Activated CD8-positive, alpha-beta memory T cell treated with anti-CD3 and anti-CD28 coated beads, Interleukin-2, amount 10 ng/mL, durations not matched to agents 7 days and 5 days (primary cell): ENCODE measurements around the gene RIMS1. TPM values are rescaled to one million over a fixed set of nuclear protein-coding genes. Genes with fewer than 3 reads are reported as not detected.
A peak's percentile ranks its signal among the peaks of the same experiment; 100 is the strongest.

Source experiments
- ATAC-seq: fragments of 150-1000 bp; cut with Tn5 transposase; one replicate; pipeline ENCODE4 v1.10.0; 2021; ENCODE audit warnings: moderate library complexity
- CTCF ChIA-PET: fragments of 350-600 bp; sonication (Branson Sonifier 250); formaldehyde crosslinking; loops from one replicate; lab custom pipeline; 2021; ENCODE audit warnings: antibody characterized with exemption; lab: Charles Lee
- DNase-seq: peaks from one replicate; pipeline ENCODE4 v3.0.0-alpha.2; 2020
- H3K27ac Mint-ChIP-seq: one replicate; pipeline ENCODE4 v1.8.0; 2021; ENCODE audit warnings: mild to moderate bottlenecking, mixed read lengths
- H3K27me3 Mint-ChIP-seq: one replicate; pipeline ENCODE4 v1.8.0; 2021; ENCODE audit warnings: mixed read lengths
- H3K36me3 Mint-ChIP-seq: one replicate; pipeline ENCODE4 v1.8.0; 2021; ENCODE audit warnings: mild to moderate bottlenecking, mixed read lengths
- H3K4me1 Mint-ChIP-seq: one replicate; pipeline ENCODE4 v1.8.0; 2021; ENCODE audit warnings: mixed read lengths
- H3K4me3 Mint-ChIP-seq: one replicate; pipeline ENCODE4 v1.8.0; 2021; ENCODE audit warnings: mild to moderate bottlenecking, moderate library complexity, mixed read lengths
- H3K9me3 Mint-ChIP-seq: one replicate; pipeline ENCODE4 v1.8.0; 2022; ENCODE audit warnings: low read depth, mixed read lengths
- total RNA-seq, 2 experiments: library from RNA; stranded (reverse); gene quantifications; one replicate each; pipeline ENCODE4 v1.2.3, GENCODE V29; 2021

RIMS1 gene
- total RNA-seq, 2 experiments from 2014 or later = not detected

- peak overlapping the region; percentile 60 for H3K27ac Mint-ChIP-seq
- peaks cover 30% of the 10 kb centered on the region for H3K27me3 Mint-ChIP-seq
- CTCF ChIA-PET = no interaction called here
- peaks cover 2% of the 10 kb centered on the region for H3K9me3 Mint-ChIP-seq
- no peak for ATAC-seq
- DNase-seq = no peak
- no peaks in the 10 kb centered on the region for H3K4me1 Mint-ChIP-seq
- no peak overlapping the region for H3K4me3 Mint-ChIP-seq
- H3K36me3 Mint-ChIP-seq = no peaks in the 10 kb centered on the region
Observed at GRCh38 chr6:72182337-72183246, 296.2 kb downstream of the RIMS1 start.

GRCh38 chr6:72203983-72204382 lies 317.6 kb downstream of the RIMS1 start:
- Mint-ChIP-seq H3K27ac (no peak overlapping the region), H3K9me3 (no peaks in the 10 kb centered on the region), H3K4me1 (no peaks in the 10 kb centered on the region), H3K36me3 (no peaks in the 10 kb centered on the region), H3K4me3 (no peak overlapping the region), H3K27me3 (no peaks in the 10 kb centered on the region)
- CTCF ChIA-PET = no interaction called here
- no peak for DNase-seq
- no peak for ATAC-seq

- H3K36me3 Mint-ChIP-seq = no peaks in the 10 kb centered on the region
- no peaks in the 10 kb centered on the region for H3K27me3 Mint-ChIP-seq
- CTCF ChIA-PET = no interaction called here
- H3K4me1 Mint-ChIP-seq = no peaks in the 10 kb centered on the region
- H3K9me3 Mint-ChIP-seq = no peaks in the 10 kb centered on the region
- H3K27ac Mint-ChIP-seq = no peak overlapping the region
- no peak overlapping the region for H3K4me3 Mint-ChIP-seq
- ATAC-seq (no peak), DNase-seq (no peak)
Observed at GRCh38 chr6:72205500-72205899, 319.1 kb downstream of the RIMS1 start.

GRCh38 chr6:72206606-72207005 lies 320.3 kb downstream of the RIMS1 start:
- Mint-ChIP-seq H3K36me3 (no peaks in the 10 kb centered on the region), H3K9me3 (no peaks in the 10 kb centered on the region), H3K27me3 (no peaks in the 10 kb centered on the region), H3K27ac (no peak overlapping the region), H3K4me3 (no peak overlapping the region), H3K4me1 (no peaks in the 10 kb centered on the region)
- ATAC-seq = no peak
- CTCF ChIA-PET = no interaction called here
- DNase-seq = no peak

- no peak overlapping the region for H3K4me3 Mint-ChIP-seq
- no peak overlapping the region for H3K27ac Mint-ChIP-seq
- H3K9me3 Mint-ChIP-seq = no peaks in the 10 kb centered on the region
- no peaks in the 10 kb centered on the region for H3K36me3 Mint-ChIP-seq
- DNase-seq (no peak), ATAC-seq (no peak)
- H3K4me1 Mint-ChIP-seq = no peaks in the 10 kb centered on the region
- no peaks in the 10 kb centered on the region for H3K27me3 Mint-ChIP-seq
- CTCF ChIA-PET = no interaction called here
Observed at GRCh38 chr6:72212686-72213085, 326.3 kb downstream of the RIMS1 start.

- Mint-ChIP-seq H3K4me1 (no peaks in the 10 kb centered on the region), H3K27me3 (no peaks in the 10 kb centered on the region), H3K36me3 (no peaks in the 10 kb centered on the region), H3K4me3 (no peak overlapping the region), H3K27ac (no peak overlapping the region), H3K9me3 (no peaks in the 10 kb centered on the region)
- no peak for DNase-seq
- ATAC-seq = no peak
- CTCF ChIA-PET = no interaction called here
Observed at GRCh38 chr6:72213654-72214053, 327.3 kb downstream of the RIMS1 start.

GRCh38 chr6:72216222-72217068 lies 330.1 kb downstream of the RIMS1 start:
- ATAC-seq (no peak), DNase-seq (no peak)
- no peaks in the 10 kb centered on the region for H3K9me3 Mint-ChIP-seq
- H3K27me3 Mint-ChIP-seq = no peaks in the 10 kb centered on the region
- no peak overlapping the region for H3K4me3 Mint-ChIP-seq
- CTCF ChIA-PET = no interaction called here
- H3K4me1 Mint-ChIP-seq = no peaks in the 10 kb centered on the region
- H3K36me3 Mint-ChIP-seq = no peaks in the 10 kb centered on the region
- H3K27ac Mint-ChIP-seq = no peak overlapping the region

- no peaks in the 10 kb centered on the region for H3K36me3 Mint-ChIP-seq
- H3K27me3 Mint-ChIP-seq = no peaks in the 10 kb centered on the region
- DNase-seq (no peak), ATAC-seq (no peak)
- H3K4me1 Mint-ChIP-seq = no peaks in the 10 kb centered on the region
- CTCF ChIA-PET = no interaction called here
- no peaks in the 10 kb centered on the region for H3K9me3 Mint-ChIP-seq
- no peak overlapping the region for H3K27ac Mint-ChIP-seq
- no peak overlapping the region for H3K4me3 Mint-ChIP-seq
Observed at GRCh38 chr6:72217626-72218025, 331.3 kb downstream of the RIMS1 start.

- Mint-ChIP-seq H3K36me3 (no peaks in the 10 kb centered on the region), H3K27me3 (no peaks in the 10 kb centered on the region), H3K4me1 (no peaks in the 10 kb centered on the region), H3K27ac (no peak overlapping the region), H3K9me3 (no peaks in the 10 kb centered on the region), H3K4me3 (no peak overlapping the region)
- CTCF ChIA-PET = no interaction called here
- ATAC-seq (no peak), DNase-seq (no peak)
Observed at GRCh38 chr6:72218125-72218524, 331.8 kb downstream of the RIMS1 start.

- DNase-seq (no peak), ATAC-seq (no peak)
- no peak overlapping the region for H3K4me3 Mint-ChIP-seq
- CTCF ChIA-PET = no interaction called here
- no peak overlapping the region for H3K27ac Mint-ChIP-seq
- no peaks in the 10 kb centered on the region for H3K9me3 Mint-ChIP-seq
- no peaks in the 10 kb centered on the region for H3K27me3 Mint-ChIP-seq
- no peaks in the 10 kb centered on the region for H3K36me3 Mint-ChIP-seq
- no peaks in the 10 kb centered on the region for H3K4me1 Mint-ChIP-seq
Observed at GRCh38 chr6:72219536-72219935, 333.2 kb downstream of the RIMS1 start.

- CTCF ChIA-PET = no interaction called here
- Mint-ChIP-seq H3K27me3 (no peaks in the 10 kb centered on the region), H3K4me3 (no peak overlapping the region), H3K9me3 (no peaks in the 10 kb centered on the region), H3K27ac (no peak overlapping the region), H3K4me1 (no peaks in the 10 kb centered on the region), H3K36me3 (no peaks in the 10 kb centered on the region)
- ATAC-seq = no peak
- no peak for DNase-seq
Observed at GRCh38 chr6:72238021-72238420, 351.7 kb downstream of the RIMS1 start.

GRCh38 chr6:72238900-72239299 lies 352.6 kb downstream of the RIMS1 start:
- H3K36me3 Mint-ChIP-seq = no peaks in the 10 kb centered on the region
- DNase-seq = no peak
- CTCF ChIA-PET = no interaction called here
- ATAC-seq = no peak
- H3K27me3 Mint-ChIP-seq = no peaks in the 10 kb centered on the region
- no peaks in the 10 kb centered on the region for H3K9me3 Mint-ChIP-seq
- no peak overlapping the region for H3K4me3 Mint-ChIP-seq
- no peaks in the 10 kb centered on the region for H3K4me1 Mint-ChIP-seq
- no peak overlapping the region for H3K27ac Mint-ChIP-seq

GRCh38 chr6:72245565-72245964 lies 359.2 kb downstream of the RIMS1 start:
- H3K27me3 Mint-ChIP-seq = no peaks in the 10 kb centered on the region
- CTCF ChIA-PET = no interaction called here
- no peak overlapping the region for H3K4me3 Mint-ChIP-seq
- DNase-seq (no peak), ATAC-seq (no peak)
- no peaks in the 10 kb centered on the region for H3K9me3 Mint-ChIP-seq
- no peaks in the 10 kb centered on the region for H3K4me1 Mint-ChIP-seq
- H3K27ac Mint-ChIP-seq = no peak overlapping the region
- H3K36me3 Mint-ChIP-seq = no peaks in the 10 kb centered on the region

- Mint-ChIP-seq H3K36me3 (no peaks in the 10 kb centered on the region), H3K27ac (no peak overlapping the region), H3K4me1 (no peaks in the 10 kb centered on the region), H3K27me3 (no peaks in the 10 kb centered on the region), H3K9me3 (no peaks in the 10 kb centered on the region), H3K4me3 (no peak overlapping the region)
- ATAC-seq = no peak
- CTCF ChIA-PET = no interaction called here
- DNase-seq = no peak
Observed at GRCh38 chr6:72246926-72247325, 360.6 kb downstream of the RIMS1 start.
